OCI-LY1 (cell line): ENCODE measurements around the gene SH2D5.

Experiments used
- H2AFZ ChIP-seq: fragments of 200-600 bp; sonication (generic), shearing (Covaris generic); 2 replicates; pipeline ENCODE4 v1.6.0; 2014; ENCODE audit warnings: antibody characterized with exemption, mild to moderate bottlenecking, low read length
- H3F3A ChIP-seq: fragments of 200-600 bp; sonication (generic), shearing (Covaris generic); 2 replicates; pipeline ENCODE4 v1.6.0; 2014; ENCODE audit warnings: mild to moderate bottlenecking, antibody characterized with exemption, low read length, moderate library complexity; ENCODE audit not compliant: insufficient read depth
- H3K27ac ChIP-seq: fragments of 200-600 bp; sonication (generic); 2 replicates; pipeline ENCODE4 v1.5.1; 2014; ENCODE audit warnings: low read length, mixed run types, mild to moderate bottlenecking, low read depth; ENCODE audit not compliant: poor library complexity, severe bottlenecking
- H3K27me3 ChIP-seq: fragments of 200-600 bp; sonication (generic); 2 replicates; pipeline ENCODE4 v1.6.0; 2014; ENCODE audit warnings: antibody characterized with exemption, mild to moderate bottlenecking, low read length, moderate library complexity; ENCODE audit not compliant: insufficient read depth
- H3K36me3 ChIP-seq: fragments of 200-600 bp; sonication (generic); 2 replicates; pipeline ENCODE4 v1.6.1; 2014; ENCODE audit warnings: mild to moderate bottlenecking, antibody characterized with exemption, low read length, moderate library complexity, mixed read lengths; ENCODE audit not compliant: insufficient read depth
- H3K4me1 ChIP-seq: fragments of 200-600 bp; sonication (generic); 2 replicates; pipeline ENCODE4 v1.5.1; 2014; ENCODE audit warnings: mild to moderate bottlenecking, low read length, moderate library complexity; ENCODE audit not compliant: insufficient read depth, severe bottlenecking
- H3K4me2 ChIP-seq: fragments of 200-600 bp; sonication (generic), shearing (Covaris generic); 2 replicates; pipeline ENCODE4 v1.6.1; 2014; ENCODE audit warnings: low read length
- H3K4me3 ChIP-seq: fragments of 200-600 bp; sonication (generic); 2 replicates; pipeline ENCODE4 v1.5.1; 2014; ENCODE audit warnings: low read length, low read depth, mild to moderate bottlenecking, mixed read lengths; ENCODE audit not compliant: poor library complexity, severe bottlenecking
- H3K79me2 ChIP-seq: fragments of 200-600 bp; shearing (Covaris generic); 2 replicates; pipeline ENCODE4 v1.6.1; 2016; ENCODE audit warnings: mixed run types, low read length, mixed read lengths; ENCODE audit not compliant: insufficient read depth
- H3K9ac ChIP-seq: fragments of 200-600 bp; sonication (generic), shearing (Covaris generic); 2 replicates; pipeline ENCODE4 v1.6.1; 2014; ENCODE audit warnings: mild to moderate bottlenecking, low read length, mixed read lengths
- H3K9me2 ChIP-seq: fragments of 200-600 bp; sonication (generic), shearing (Covaris generic); 2 replicates; pipeline ENCODE4 v1.6.1; 2014; ENCODE audit warnings: low read depth, mild to moderate bottlenecking, low read length, mixed read lengths
- H3K9me3 ChIP-seq: fragments of 200-600 bp; shearing (Covaris generic); 2 replicates; pipeline ENCODE4 v1.6.1; 2014; ENCODE audit warnings: low read length, mixed read lengths
- H4K20me1 ChIP-seq: fragments of 200-600 bp; sonication (generic), shearing (Covaris generic); 2 replicates; pipeline ENCODE4 v1.6.0; 2016; ENCODE audit warnings: mild to moderate bottlenecking, low read length; ENCODE audit not compliant: insufficient read depth
- EZH2 ChIP-seq: fragments of 200-600 bp; sonication (generic), shearing (Covaris generic); IDR thresholded peaks from 2 replicates; pipeline ENCODE4 v1.8.0; 2017; ENCODE audit warnings: borderline replicate concordance, mixed run types, mild to moderate bottlenecking, antibody characterized with exemption, low read length, moderate library complexity, mixed read lengths
- TF ChIP-seq, protein P1 (sequence below): fragments of 200-600 bp; sonication (generic), shearing (Covaris generic); IDR thresholded peaks from 2 replicates; pipeline ENCODE4 v1.5.1; 2017; ENCODE audit warnings: mild to moderate bottlenecking, antibody characterized with exemption, low read length, moderate library complexity, mixed read lengths

The SH2D5 gene

DNA sequence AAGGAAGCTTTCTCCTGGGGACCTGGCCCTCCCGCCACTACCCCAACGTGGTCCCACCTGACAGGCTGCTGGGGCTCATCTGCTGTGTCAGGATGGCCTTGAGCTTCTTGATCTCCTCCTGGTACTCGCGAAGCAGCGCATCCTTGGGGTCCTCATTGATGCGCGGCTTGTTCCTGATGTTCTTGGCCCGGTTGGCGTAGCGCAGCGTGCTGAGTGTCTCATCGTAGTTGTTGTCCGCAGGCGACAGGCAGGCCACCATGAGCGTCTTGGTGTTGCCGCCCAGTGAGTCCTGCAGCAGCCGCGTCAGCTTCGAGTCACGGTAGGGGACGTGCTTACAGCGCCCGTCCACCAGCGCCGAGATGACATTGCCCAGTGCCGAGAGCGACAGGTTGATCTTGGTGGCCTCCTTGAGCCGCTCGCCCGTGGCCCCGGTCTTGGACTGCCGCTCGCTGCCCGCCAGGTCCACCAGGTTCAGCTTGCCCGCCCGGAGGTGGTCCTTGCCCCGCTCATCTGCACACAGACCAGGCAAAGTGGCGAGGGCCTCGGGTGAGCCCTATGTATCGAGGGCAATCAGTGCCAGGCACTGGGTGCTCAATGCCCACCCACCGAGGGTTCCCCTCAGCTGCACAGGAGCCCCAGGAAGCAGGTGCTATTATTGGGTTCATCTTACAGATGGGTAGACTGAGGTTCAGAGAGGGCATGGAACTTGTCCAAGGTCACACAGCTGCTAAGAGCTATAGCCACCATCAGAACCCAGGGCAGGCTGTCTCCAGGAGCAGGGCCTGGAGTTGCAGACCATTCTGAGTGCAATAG, 27.9 kb downstream of the SH2D5 start:
- no peak overlapping the region for H3K4me3 ChIP-seq

DNA sequence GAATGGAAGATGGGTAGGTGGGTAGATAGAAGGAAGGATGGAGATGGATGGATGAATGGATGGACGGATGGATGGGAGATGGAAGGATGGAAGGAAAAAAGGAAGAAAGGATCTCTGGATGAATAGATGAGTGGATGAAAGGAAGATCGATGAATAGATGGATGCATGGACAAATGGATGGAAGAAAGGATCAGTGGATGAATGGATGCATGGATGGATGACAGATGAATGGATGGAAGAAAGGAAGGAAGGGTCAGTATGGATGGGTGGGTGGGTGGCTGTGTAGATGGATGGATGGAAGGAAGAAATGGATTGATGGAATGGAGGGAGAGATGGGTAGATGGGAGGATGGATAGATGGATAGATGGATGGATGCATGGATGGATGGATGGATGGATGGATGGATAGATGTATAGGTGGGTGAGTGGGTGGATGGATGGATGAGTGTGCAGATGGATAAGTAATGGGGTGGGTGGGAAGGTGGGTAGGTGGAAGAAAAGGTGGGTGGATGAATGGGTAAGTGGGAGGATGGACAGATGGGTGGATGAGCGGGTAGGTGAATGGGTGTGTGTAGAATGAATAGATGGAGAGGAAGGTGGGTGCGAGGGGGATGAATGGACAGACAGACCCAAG, 29.3 kb downstream of the SH2D5 start:
- Histone ChIP-seq H3K36me3 (no peaks in the 10 kb centered on the region), H4K20me1 (no peaks in the 10 kb centered on the region), H2AFZ (no peak overlapping the region), H3K27me3 (no peaks in the 10 kb centered on the region; the same call in 1 of the 2 replicates), H3K9ac (no peak overlapping the region), H3K9me3 (no peaks in the 10 kb centered on the region), H3K4me3 (no peak overlapping the region), H3K27ac (no peak overlapping the region), H3F3A (no peaks in the 10 kb centered on the region), H3K79me2 (no peaks in the 10 kb centered on the region), H3K4me1 (no peaks in the 10 kb centered on the region), H3K4me2 (no peak overlapping the region), H3K9me2 (no peaks in the 10 kb centered on the region)
- TF ChIP-seq, protein P1, sequence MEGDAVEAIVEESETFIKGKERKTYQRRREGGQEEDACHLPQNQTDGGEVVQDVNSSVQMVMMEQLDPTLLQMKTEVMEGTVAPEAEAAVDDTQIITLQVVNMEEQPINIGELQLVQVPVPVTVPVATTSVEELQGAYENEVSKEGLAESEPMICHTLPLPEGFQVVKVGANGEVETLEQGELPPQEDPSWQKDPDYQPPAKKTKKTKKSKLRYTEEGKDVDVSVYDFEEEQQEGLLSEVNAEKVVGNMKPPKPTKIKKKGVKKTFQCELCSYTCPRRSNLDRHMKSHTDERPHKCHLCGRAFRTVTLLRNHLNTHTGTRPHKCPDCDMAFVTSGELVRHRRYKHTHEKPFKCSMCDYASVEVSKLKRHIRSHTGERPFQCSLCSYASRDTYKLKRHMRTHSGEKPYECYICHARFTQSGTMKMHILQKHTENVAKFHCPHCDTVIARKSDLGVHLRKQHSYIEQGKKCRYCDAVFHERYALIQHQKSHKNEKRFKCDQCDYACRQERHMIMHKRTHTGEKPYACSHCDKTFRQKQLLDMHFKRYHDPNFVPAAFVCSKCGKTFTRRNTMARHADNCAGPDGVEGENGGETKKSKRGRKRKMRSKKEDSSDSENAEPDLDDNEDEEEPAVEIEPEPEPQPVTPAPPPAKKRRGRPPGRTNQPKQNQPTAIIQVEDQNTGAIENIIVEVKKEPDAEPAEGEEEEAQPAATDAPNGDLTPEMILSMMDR = no peak
- TF ChIP-seq EZH2 = no peak

More for the DNA sequence above, 27.9 kb downstream of the SH2D5 start:
- H2AFZ ChIP-seq = no peak overlapping the region
- no peaks in the 10 kb centered on the region for H3F3A ChIP-seq
- peaks cover 6% of the 10 kb centered on the region for H3K27me3 ChIP-seq
- no peaks in the 10 kb centered on the region for H4K20me1 ChIP-seq
- no peaks in the 10 kb centered on the region for H3K9me3 ChIP-seq
- no peak overlapping the region for H3K4me2 ChIP-seq
- no peaks in the 10 kb centered on the region for H3K79me2 ChIP-seq
- no peaks in the 10 kb centered on the region for H3K4me1 ChIP-seq
- H3K27ac ChIP-seq = no peak overlapping the region
- H3K36me3 ChIP-seq = no peaks in the 10 kb centered on the region
- no peaks in the 10 kb centered on the region for H3K9me2 ChIP-seq
- TF ChIP-seq, protein P1 = no peak
- no peak for TF ChIP-seq EZH2
- no peak overlapping the region for H3K9ac ChIP-seq

DNA sequence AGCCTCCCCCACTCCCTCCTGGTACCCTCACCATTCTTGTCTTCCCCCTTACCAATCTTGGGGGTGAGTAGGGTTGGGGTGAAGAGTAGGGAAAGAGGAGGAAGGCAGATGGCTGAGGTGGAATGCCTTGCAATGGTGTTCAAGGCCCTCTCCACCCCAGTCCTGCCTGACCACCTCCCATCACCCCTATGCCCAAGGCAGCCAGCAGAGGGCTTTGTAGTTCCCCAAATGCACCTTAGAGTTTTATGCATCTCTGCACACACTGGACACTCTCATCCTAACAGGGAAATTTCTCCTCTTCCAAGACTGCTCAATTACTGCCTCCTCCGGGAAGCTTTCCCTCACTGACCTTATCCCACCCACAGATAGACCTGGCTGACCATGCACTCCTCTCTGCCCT, 30.1 kb downstream of the SH2D5 start:
- no peaks in the 10 kb centered on the region for H3K79me2 ChIP-seq
- H3K4me2 ChIP-seq = no peak overlapping the region
- H3K9ac ChIP-seq = no peak overlapping the region
- H3K4me1 ChIP-seq = no peaks in the 10 kb centered on the region
- no peaks in the 10 kb centered on the region for H3K9me3 ChIP-seq
- H3K36me3 ChIP-seq = no peaks in the 10 kb centered on the region
- H3K27ac ChIP-seq = no peak overlapping the region
- no peak overlapping the region for H2AFZ ChIP-seq
- TF ChIP-seq EZH2 = no peak
- TF ChIP-seq, protein P1 = peak; percentile 17; the same call in 1 of the 2 replicates
- H3K9me2 ChIP-seq = no peaks in the 10 kb centered on the region
- no peaks in the 10 kb centered on the region for H4K20me1 ChIP-seq
- H3F3A ChIP-seq = no peaks in the 10 kb centered on the region
- H3K27me3 ChIP-seq = no peaks in the 10 kb centered on the region; the same call in 1 of the 2 replicates
- no peak overlapping the region for H3K4me3 ChIP-seq
